ENCODE data around the gene ALDH3B2.

The ALDH3B2 gene

DNA sequence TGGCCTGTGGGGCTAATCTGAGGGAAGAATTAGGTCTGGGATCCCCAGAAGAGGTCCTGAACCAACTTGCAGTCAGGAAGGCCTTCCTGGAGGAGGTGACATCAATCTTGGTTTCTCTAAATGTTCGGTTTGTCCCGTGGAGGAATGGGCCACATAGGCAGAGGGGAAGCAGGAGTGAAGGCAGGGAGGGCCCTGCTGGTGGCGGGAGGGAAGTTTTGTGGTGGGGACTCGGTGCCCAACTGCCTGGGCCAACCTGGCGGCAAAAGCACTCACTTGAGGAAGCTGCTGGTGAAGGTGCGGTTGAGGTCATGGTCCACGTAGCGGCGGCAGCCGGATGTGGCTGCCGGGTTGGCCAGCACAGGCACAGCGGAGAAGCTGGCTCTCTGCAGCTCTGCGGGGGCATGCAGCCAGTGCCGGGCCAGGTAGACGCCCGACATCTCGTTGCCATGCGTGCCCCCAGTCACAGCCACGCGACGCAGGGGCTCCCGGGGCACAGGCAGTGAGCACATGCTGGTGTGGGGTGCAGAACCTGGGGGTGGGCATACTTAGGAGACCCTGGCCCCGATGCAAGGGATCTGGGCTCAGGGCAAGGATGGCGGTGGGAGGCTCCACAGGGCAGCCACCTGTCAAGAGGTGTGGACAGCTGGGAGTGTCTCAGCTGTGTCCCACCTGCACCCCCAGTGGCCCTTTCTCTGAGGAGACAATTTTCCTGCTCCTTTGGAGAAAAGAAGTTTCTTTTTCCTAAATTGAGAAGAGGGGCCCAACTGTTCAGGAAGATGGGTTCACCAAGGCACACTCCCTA lies 27.7 kb downstream of the ALDH3B2 start:
- H3K27ac ChIP-seq (ENCODE audit: low read depth, low read length), result peak overlapping the region; percentile 97
- peaks cover 10% of the 10 kb centered on the region; the same call in 1 of the 2 replicates for H3K9me3 ChIP-seq (ENCODE audit: insufficient read depth, low read length)
- H3K36me3 ChIP-seq (ENCODE audit: low read length), result no peaks in the 10 kb centered on the region
- peaks cover 42% of the 10 kb centered on the region for H3F3A ChIP-seq (ENCODE audit: insufficient read depth)
- H3K4me2 ChIP-seq (ENCODE audit: low read depth, low read length, poor library complexity, severe bottlenecking), result peak overlapping the region; percentile 61
- H3K27me3 ChIP-seq (ENCODE audit: low read length), result no peaks in the 10 kb centered on the region
- TF ChIP-seq CTCF (IDR thresholded peaks at IDR 0.05; ENCODE audit: insufficient read depth, low read length, poor library complexity, severe bottlenecking) (no peak), EZH2phosphoT487 (conservative IDR thresholded peaks at IDR 0.05; ENCODE audit: low read length) (no peak)
- no peaks in the 10 kb centered on the region for H3K79me2 ChIP-seq (ENCODE audit: insufficient read depth, low read length)
- H2AFZ ChIP-seq (ENCODE audit: low read depth, low read length, severe bottlenecking), result no peak overlapping the region
- peak overlapping the region; percentile 59 for H3K9ac ChIP-seq (ENCODE audit: low read length)
- H3K4me3 ChIP-seq (ENCODE audit: insufficient read depth, low read length, poor library complexity, severe bottlenecking), result peak overlapping the region; percentile 7
- no peaks in the 10 kb centered on the region for H3K9me2 ChIP-seq (replicated peaks; ENCODE audit: insufficient read depth, low read length)
- H4K20me1 ChIP-seq (ENCODE audit: low read depth, low read length), result no peaks in the 10 kb centered on the region

- Histone ChIP-seq H3F3A (ENCODE audit: insufficient read depth) (peaks cover 35% of the 10 kb centered on the region), H3K4me2 (ENCODE audit: low read depth, low read length, poor library complexity, severe bottlenecking) (peak overlapping the region; percentile 61), H3K4me3 (ENCODE audit: insufficient read depth, low read length, poor library complexity, severe bottlenecking) (peak overlapping the region; percentile 43), H4K20me1 (ENCODE audit: low read depth, low read length) (no peaks in the 10 kb centered on the region), H3K27ac (ENCODE audit: low read depth, low read length) (peak overlapping the region; percentile 97), H3K27me3 (ENCODE audit: low read length) (no peaks in the 10 kb centered on the region), H3K36me3 (ENCODE audit: low read length) (no peaks in the 10 kb centered on the region), H3K9me2 (replicated peaks; ENCODE audit: insufficient read depth, low read length) (no peaks in the 10 kb centered on the region), H3K79me2 (ENCODE audit: insufficient read depth, low read length) (no peaks in the 10 kb centered on the region), H2AFZ (ENCODE audit: low read depth, low read length, severe bottlenecking) (no peak overlapping the region), H3K9ac (ENCODE audit: low read length) (peak overlapping the region; percentile 59), H3K9me3 (ENCODE audit: insufficient read depth, low read length) (peaks cover 10% of the 10 kb centered on the region; the same call in 1 of the 2 replicates)
- TF ChIP-seq EZH2phosphoT487 (conservative IDR thresholded peaks at IDR 0.05; ENCODE audit: low read length) (no peak), CTCF (IDR thresholded peaks at IDR 0.05; ENCODE audit: insufficient read depth, low read length, poor library complexity, severe bottlenecking) (peak; percentile 46)
Observed at GRCh38 chr11:67645521-67646461, 28.6 kb downstream of the ALDH3B2 start.

DNA sequence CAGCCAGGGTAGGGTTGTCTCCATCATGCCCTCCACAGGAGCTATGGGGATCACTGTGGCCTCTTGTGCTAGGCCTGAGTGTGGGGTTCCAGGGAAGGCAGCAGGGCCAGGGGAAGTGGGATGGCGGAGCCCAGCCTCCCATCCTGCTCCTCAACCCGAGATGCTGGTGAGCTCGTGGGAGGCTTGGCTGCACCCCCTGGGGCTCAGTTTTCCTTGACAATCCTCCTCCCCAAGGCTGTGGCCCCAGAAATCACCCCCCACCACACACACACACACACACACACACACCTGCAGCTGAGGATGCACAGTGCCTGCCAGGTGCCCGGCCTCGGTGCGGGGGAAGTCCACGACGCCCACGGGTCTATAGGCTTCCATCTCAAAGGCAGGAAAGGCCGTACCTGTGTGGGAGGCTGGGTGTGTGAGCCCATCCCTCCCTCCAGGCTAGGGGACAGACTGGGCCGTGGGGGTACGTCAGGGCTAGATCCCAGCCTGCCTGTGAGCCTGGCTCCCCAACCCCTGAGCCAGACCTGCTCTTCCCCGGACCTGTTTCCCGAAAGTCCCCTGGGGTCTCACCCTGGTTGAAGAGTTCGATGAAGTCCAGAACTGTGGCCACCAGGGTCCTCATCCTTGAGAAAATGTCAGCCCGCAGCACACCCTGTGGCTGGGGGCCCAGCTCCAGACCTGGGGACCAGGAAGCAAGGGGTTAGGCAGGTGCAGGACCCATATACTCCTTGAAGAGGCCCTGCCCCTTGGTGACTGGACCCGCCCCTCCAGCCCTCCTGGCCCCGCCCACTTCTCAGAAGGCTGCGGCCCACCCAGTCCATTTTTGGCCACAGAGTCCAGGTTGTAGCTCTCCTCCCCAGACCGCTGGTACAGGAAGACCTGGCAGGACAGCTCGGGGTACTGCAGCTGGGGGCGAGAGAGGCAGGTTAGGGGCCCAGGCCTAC lies 29.7 kb downstream of the ALDH3B2 start:
- Histone ChIP-seq H3K27me3 (ENCODE audit: low read length) (no peaks in the 10 kb centered on the region), H3K9me3 (ENCODE audit: insufficient read depth, low read length) (peaks cover 8% of the 10 kb centered on the region; the same call in 1 of the 2 replicates), H3F3A (ENCODE audit: insufficient read depth) (peaks cover 32% of the 10 kb centered on the region), H3K9me2 (replicated peaks; ENCODE audit: insufficient read depth, low read length) (no peaks in the 10 kb centered on the region), H4K20me1 (ENCODE audit: low read depth, low read length) (no peaks in the 10 kb centered on the region), H3K36me3 (ENCODE audit: low read length) (no peaks in the 10 kb centered on the region), H3K79me2 (ENCODE audit: insufficient read depth, low read length) (no peaks in the 10 kb centered on the region), H3K4me2 (ENCODE audit: low read depth, low read length, poor library complexity, severe bottlenecking) (peak overlapping the region; percentile 61), H3K9ac (ENCODE audit: low read length) (peak overlapping the region; percentile 59), H3K4me3 (ENCODE audit: insufficient read depth, low read length, poor library complexity, severe bottlenecking) (peak overlapping the region; percentile 43), H3K27ac (ENCODE audit: low read depth, low read length) (peak overlapping the region; percentile 97), H2AFZ (ENCODE audit: low read depth, low read length, severe bottlenecking) (no peak overlapping the region)
- TF ChIP-seq EZH2phosphoT487 (conservative IDR thresholded peaks at IDR 0.05; ENCODE audit: low read length) (no peak), CTCF (IDR thresholded peaks at IDR 0.05; ENCODE audit: insufficient read depth, low read length, poor library complexity, severe bottlenecking) (no peak)
